NB4 (cell line): ENCODE data around the gene PRSS56.
A peak's percentile ranks its signal among the peaks of the same experiment; 100 is the strongest.

Experiments
- CTCF ChIP-seq: IDR thresholded peaks from one replicate; pipeline ENCODE4 v1.5.1; 2012; ENCODE audit warnings: low read depth, low read length
- MAX ChIP-seq: IDR thresholded peaks from 2 replicates; pipeline ENCODE4 v1.6.1; 2011; ENCODE audit warnings: low read depth, low read length
- MYC ChIP-seq: IDR thresholded peaks from 2 replicates; pipeline ENCODE4 v1.6.1; 2011; ENCODE audit warnings: low read depth, low read length
- POLR2A ChIP-seq: IDR thresholded peaks from 2 replicates; pipeline ENCODE4 v1.6.1; 2011; ENCODE audit warnings: mild to moderate bottlenecking; ENCODE audit not compliant: insufficient read length; ENCODE audit errors: extremely low read depth

GRCh38 chr2:232521959-232522622, 1.9 kb downstream of the PRSS56 start:
- TF ChIP-seq CTCF (peak; percentile 41), POLR2A (no peak), MYC (no peak), MAX (no peak)
